ENCODE results near the gene CAVIN1. TPM values are rescaled to one million over a fixed set of nuclear protein-coding genes. Genes with fewer than 3 reads are reported as not detected.
"Not testable (repeated sequence)": the region's sequence is repeated elsewhere in the genome, so short reads cannot be mapped to it uniquely, and the experiment has no call there.

Gene CAVIN1, protein sequence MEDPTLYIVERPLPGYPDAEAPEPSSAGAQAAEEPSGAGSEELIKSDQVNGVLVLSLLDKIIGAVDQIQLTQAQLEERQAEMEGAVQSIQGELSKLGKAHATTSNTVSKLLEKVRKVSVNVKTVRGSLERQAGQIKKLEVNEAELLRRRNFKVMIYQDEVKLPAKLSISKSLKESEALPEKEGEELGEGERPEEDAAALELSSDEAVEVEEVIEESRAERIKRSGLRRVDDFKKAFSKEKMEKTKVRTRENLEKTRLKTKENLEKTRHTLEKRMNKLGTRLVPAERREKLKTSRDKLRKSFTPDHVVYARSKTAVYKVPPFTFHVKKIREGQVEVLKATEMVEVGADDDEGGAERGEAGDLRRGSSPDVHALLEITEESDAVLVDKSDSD
- total RNA-seq: 256 and 383 TPM in 2 replicates

DNA sequence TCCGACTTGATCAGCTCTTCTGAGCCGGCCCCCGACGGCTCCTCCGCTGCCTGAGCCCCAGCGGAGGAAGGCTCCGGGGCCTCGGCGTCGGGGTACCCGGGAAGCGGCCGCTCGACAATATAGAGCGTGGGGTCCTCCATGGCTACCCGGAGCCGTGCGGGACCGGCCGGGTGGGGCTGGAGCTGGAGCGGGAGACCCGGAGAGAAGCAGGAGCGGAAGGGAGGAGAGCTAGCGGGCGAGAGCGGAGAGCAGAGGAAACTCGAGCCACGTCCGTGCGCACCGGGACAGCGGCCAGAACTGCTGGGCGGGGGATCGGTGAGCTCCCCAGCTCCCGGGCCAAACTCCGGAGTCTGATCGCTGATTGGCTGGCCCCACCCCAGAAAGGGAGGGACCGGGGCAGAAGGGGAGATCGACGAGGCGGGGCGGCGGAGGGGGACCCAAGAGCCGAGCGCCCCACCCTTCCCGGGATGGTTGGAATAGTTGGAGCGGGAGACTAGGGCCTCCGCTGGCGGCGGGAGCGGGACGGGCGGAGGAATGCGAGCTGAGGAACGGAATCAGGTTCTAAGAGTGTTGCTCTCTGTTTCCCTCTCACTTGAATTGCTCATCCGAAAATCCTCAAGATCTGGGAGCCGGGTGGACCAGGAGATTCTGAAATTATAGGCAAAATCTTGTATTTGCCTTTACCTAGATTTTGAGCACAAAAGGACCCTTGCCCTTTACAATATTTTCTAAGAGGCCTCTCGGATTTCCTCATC lies at the start of gene CAVIN1:
CAVIN1 (minus strand) TSS at position 299 of the 755 bp plus-strand sequence; CDS start at position 140, 159 bp downstream.
- peak; percentile 75 for DNase-seq (ENCODE audit: low read depth)

DNA sequence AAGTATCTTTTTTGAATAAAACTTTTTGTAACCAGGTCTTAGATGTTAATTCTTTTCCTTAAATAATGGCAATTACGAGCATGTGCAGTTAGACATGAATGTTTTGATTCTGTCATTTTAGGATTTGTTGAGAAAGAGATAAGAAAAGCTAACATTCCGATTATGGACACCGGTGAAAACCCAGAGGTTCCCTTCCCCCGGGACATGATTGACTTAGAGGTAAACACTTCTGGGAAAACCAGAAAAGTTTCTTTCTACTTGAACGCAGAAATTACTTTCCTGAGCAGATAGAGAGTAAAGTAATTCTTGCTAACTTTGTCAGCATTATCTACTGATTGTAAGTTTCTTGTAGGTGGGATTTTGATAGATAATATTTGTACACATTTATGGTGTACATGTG lies 44.8 kb upstream of the CAVIN1 start:
- DNase-seq (ENCODE audit: low read depth): no peak

DNA sequence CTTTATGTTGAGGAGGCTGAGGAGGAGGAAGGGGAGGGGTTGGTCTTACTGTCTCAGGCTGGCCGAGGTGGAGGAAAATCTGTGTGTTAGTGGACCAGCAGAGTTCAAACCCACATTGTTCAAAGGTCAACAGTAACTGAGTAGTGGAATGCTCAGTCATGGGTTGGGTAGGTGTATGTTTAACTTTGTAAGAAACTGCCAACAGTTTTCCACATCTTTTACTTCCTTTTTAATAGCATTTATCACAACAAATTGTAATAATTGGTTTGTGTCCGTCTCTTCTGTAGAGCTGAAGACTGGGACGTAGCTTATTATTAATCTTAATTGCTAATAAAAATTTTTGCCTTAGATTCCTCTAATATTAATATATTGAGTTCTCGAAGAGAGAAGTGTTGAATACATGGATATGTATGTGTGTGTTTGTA lies 40.9 kb upstream of the CAVIN1 start:
- DNase-seq (ENCODE audit: low read depth): peak; percentile 79

DNA sequence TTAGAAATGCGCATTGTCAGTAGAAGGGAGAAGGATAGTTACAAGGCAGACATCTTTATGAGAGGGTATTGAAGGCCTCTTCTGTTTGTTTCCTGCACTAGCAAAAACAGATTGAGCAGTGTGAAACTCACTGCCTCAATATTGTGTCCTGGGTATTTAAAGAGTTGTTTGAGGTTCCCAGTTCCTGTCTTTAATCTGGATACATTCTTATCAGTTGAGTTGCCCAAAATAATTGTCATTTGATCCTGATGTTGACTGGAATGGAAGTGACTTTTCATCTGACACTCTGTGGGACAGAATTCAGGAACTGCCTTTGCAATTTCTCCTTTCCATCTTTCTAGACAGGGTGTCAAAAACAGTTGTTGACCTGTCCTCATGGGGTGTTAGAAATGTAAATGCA lies 37.3 kb upstream of the CAVIN1 start:
- DNase-seq (ENCODE audit: low read depth): no peak

GRCh38 chr17:42459801-42460281 lies 36.8 kb upstream of the CAVIN1 start:
- peak; percentile 85 for DNase-seq (ENCODE audit: low read depth)

DNA sequence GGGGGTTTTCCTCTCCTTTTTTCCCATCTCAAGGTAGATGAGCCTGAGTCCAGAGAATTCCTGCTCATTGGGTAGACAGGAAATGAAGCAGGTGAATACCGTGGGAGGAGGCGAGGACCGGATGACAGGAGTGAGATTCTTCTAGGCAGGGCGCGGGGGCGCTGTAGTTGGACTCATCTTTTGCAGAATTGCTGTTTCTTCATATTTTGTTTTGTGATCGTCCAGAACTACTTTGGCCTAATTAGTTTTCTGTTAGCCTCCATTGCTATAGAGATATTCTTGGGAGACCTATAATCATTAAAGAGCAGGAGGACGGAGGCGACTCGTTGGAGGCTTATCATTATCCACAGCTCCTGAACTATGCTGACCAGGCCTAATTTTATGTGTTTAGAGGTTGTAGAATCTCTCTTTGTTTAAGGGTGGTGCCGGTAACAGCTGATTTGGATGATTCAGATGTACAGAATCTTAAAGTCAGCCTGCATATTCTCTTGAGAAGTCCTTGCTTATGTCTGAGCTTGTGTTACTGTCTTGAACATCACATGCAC lies 36.3 kb upstream of the CAVIN1 start:
- DNase-seq (ENCODE audit: low read depth): peak; percentile 42

GRCh38 chr17:42458497-42459255 lies 35.6 kb upstream of the CAVIN1 start, which contains the start of gene ATP6V0A1:
TSS of gene ATP6V0A1 (plus strand) at chr17:42458878. CDS start at chr17:42460895, 2,017 bp downstream.
- peak; percentile 52 for DNase-seq (ENCODE audit: low read depth)

- no peak for DNase-seq (ENCODE audit: low read depth)
These were observed 34.2 kb upstream of the CAVIN1 start for GRCh38 chr17:42457107-42457792.

DNA sequence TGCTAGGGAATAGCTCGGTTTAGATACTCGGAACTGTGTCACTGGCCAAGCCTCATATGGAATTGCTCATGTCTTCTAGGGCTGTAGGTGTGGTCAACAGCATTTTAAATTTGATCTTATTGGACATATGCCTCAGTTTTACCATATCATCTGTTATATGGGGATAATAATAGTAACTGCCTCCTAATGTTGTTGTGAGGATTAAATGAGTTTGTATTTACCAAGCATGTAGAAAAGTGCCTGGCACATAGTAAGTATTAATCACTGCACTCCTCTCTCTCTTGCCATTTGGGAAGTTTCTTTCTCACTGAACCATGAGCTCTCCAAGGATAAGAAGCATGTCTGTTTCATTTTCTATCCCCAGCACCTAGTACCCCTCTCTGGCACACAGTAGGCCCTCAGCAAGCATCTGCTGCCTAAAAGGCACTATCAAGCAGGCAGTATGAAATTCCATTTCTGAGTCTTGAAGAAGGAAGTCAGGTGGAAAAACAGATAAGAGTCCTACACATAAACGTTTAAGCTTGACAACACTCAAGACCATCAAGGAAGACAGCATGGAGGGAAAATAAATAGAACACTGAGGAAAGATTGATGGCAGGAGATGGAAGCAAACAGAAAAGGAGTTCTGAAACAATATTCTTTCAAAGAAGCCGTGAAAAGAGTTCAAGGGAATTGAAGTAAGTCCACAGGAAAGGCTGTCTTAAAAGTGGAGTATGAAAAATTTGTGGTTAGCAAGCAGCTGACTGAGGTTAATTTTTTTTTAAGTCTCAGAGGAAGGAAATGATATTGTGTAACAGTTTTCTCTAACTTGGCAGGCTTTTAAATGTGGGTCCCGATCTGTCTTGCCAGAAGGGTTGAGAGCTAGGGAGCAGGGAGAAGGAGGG lies 33.4 kb upstream of the CAVIN1 start:
- DNase-seq (ENCODE audit: low read depth): peak; percentile 87

GRCh38 chr17:42454987-42455386 lies 31.9 kb upstream of the CAVIN1 start:
- DNase-seq (ENCODE audit: low read depth): not testable (repeated sequence)

GRCh38 chr17:42453439-42453838 lies 30.4 kb upstream of the CAVIN1 start:
- no peak for DNase-seq (ENCODE audit: low read depth)

DNA sequence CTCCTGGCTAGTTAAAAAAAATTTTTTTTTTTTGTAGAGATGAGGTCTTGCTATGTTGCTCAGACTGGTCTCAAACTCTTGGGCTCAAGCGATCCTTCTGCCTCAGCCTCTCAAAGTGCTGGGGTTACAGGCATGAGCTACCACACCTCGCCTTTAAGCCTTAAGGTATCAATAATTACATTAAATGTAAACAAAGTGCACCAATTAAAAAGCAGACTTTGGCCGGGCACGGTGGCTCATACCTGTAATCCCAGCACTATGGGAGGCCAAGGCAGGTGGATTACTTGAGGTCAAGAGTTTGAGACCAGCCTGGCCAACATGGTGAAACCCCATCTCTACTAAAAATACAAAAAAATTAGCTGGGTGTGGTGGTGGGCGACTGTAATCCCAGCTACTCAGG lies 28.2 kb upstream of the CAVIN1 start:
- DNase-seq (ENCODE audit: low read depth): not testable (repeated sequence)

- DNase-seq (ENCODE audit: low read depth): not testable (repeated sequence)
These were observed 26.8 kb upstream of the CAVIN1 start for GRCh38 chr17:42449838-42450237.

- not testable (repeated sequence) for DNase-seq (ENCODE audit: low read depth)
These were observed 26.1 kb upstream of the CAVIN1 start for GRCh38 chr17:42449176-42449575.

DNA sequence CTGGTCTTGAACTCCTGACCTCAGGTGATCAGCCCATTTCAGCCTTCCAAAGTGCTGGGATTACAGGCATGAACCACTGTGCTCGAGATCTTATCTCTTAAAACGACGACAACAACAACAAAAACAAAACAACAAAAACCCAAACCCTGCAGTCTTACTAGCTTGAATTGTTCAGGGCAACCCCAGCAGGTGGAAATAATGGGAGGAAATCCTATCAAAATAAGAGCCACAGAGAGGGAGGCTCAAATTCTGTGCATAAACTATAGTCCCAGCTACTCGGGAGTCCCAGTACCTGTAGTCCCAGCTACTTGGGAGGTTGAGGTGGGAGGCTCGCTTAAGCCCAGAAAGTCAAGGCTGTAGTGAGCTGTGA lies 19.1 kb upstream of the CAVIN1 start:
- no peak for DNase-seq (ENCODE audit: low read depth)

GRCh38 chr17:42441371-42442195 lies 18.5 kb upstream of the CAVIN1 start:
- peak; percentile 43 for DNase-seq (ENCODE audit: low read depth)

- no peak for DNase-seq (ENCODE audit: low read depth)
These were observed 15.8 kb upstream of the CAVIN1 start for GRCh38 chr17:42438600-42439567.

GRCh38 chr17:42436391-42436790 lies 13.3 kb upstream of the CAVIN1 start:
- DNase-seq (ENCODE audit: low read depth): peak; percentile 37

Data from renal cortical epithelial cell (primary cell).